K562 (cell line): ENCODE measurements around the gene SCRN1. TPM values are rescaled to one million over a fixed set of nuclear protein-coding genes. Genes with fewer than 3 reads are reported as not detected.
A peak's percentile ranks its signal among the peaks of the same experiment; 100 is the strongest.

Source experiments
- CHCHD3 ChIP-seq: fragments of 250-450 bp; sonication (Bioruptor Pico); IDR thresholded peaks from 2 replicates; pipeline ENCODE4 v2.1.2; 2022; ENCODE audit warnings: mild to moderate bottlenecking
- FOS ChIP-seq: IDR thresholded peaks from 3 replicates; pipeline ENCODE4 v1.6.1; 2011; ENCODE audit not compliant: insufficient read length; ENCODE audit errors: extremely low read depth
- GATAD2A ChIP-seq: fragments of 450-650 bp; IDR thresholded peaks from 2 replicates; pipeline ENCODE4 v1.6.1; 2017
- L3MBTL2 ChIP-seq: fragments of 450-650 bp; IDR thresholded peaks from 2 replicates; pipeline ENCODE4 v1.6.1; 2016; ENCODE audit warnings: mild to moderate bottlenecking, moderate library complexity
- NEUROD1 ChIP-seq: fragments of 150-350 bp; IDR thresholded peaks from 2 replicates; pipeline ENCODE4 v1.6.1; 2014; ENCODE audit warnings: borderline replicate concordance, low read length, low read depth; ENCODE audit not compliant: partially characterized antibody
- RNF2 ChIP-seq: sonication (generic); IDR thresholded peaks from 2 replicates; pipeline ENCODE4 v1.6.1; 2016
- TAF9B ChIP-seq: fragments of 450-650 bp; IDR thresholded peaks from 2 replicates; pipeline ENCODE4 v1.6.1; 2018; ENCODE audit warnings: mild to moderate bottlenecking; ENCODE audit not compliant: partially characterized antibody
- ZKSCAN8 ChIP-seq: fragments of 200-800 bp; sonication (Bioruptor generic); IDR thresholded peaks from 2 replicates; pipeline ENCODE4 v1.6.1; 2016; ENCODE audit warnings: missing genetic modification characterization, missing compliant biosample characterization
- ZNF253 ChIP-seq: fragments of 250-450 bp; sonication (Bioruptor Pico); conservative IDR thresholded peaks from 2 replicates; pipeline ENCODE4 v1.6.1; 2021; ENCODE audit warnings: mild to moderate bottlenecking
- ZNF589 ChIP-seq: fragments of 200-800 bp; sonication (Bioruptor generic); IDR thresholded peaks from 2 replicates; pipeline ENCODE4 v1.6.1; 2016; ENCODE audit warnings: low read depth, missing genetic modification characterization, missing compliant biosample characterization
- ZNF717 ChIP-seq: fragments of 250-450 bp; sonication (Bioruptor Pico); IDR thresholded peaks from 2 replicates; pipeline ENCODE4 v1.5.0; 2021
- ZNF77 ChIP-seq: fragments of 250-450 bp; sonication (Bioruptor Pico); IDR thresholded peaks from 2 replicates; pipeline ENCODE4 v1.5.0; 2020
- polyA plus RNA-seq, 8 experiments: library from polyadenylated mRNA; depleted of rRNA in 4 of 8; stranded (reverse) in 5 of 8; unstranded in 3 of 8; fragments of >200 nt; fragmentation: Nextera tagmentation in 2 of 8; fragmentation: Illumina TruSeq in 1 of 8; extraction: Ambion mirVana in 2 of 8; extraction: Trizol in 1 of 8; gene quantifications; 2 replicates each; pipeline versions ENCODE4 v1.2.1 to v1.2.3, GENCODE V29; 2011 to 2014; ENCODE audit warnings: inconsistent platforms in 1 of 8, missing spikeins in 1 of 8
- total RNA-seq, 7 experiments: library from RNA; depleted of rRNA in 6 of 7; stranded (reverse); fragments of >200 nt in 6 of 7; fragmentation: Illumina TruSeq in 2 of 7; extraction: Trizol in 2 of 7; gene quantifications; 2 replicates each; pipeline versions ENCODE4 v1.2.1 to v1.2.3, GENCODE V29; 2011 to 2021; ENCODE audit warnings: low replicate concordance in 1 of 7
- TF ChIP-seq, protein P1 (sequence below): conservative IDR thresholded peaks from 2 replicates; pipeline ENCODE4 v1.6.1; 2011; ENCODE audit warnings: low read depth, mild to moderate bottlenecking, low read length; ENCODE audit not compliant: control insufficient read depth
- TF ChIP-seq, protein P2 (sequence below): sonication (generic); formaldehyde crosslinking; IDR thresholded peaks from 2 replicates; pipeline ENCODE4 v1.8.0; 2022; ENCODE audit warnings: mild to moderate bottlenecking, missing genetic modification reagents
- TF ChIP-seq, protein P3 (sequence below): fragments of 250-450 bp; sonication (Bioruptor Pico); IDR thresholded peaks from 2 replicates; pipeline ENCODE4 v1.4.0; 2020
- TF ChIP-seq, protein P4 (sequence below): fragments of 250-450 bp; sonication (Bioruptor Pico); IDR thresholded peaks from 2 replicates; pipeline ENCODE4 v1.6.1; 2021; ENCODE audit warnings: mild to moderate bottlenecking
- TF ChIP-seq, protein P5 (sequence below): fragments of 450-650 bp; IDR thresholded peaks from 2 replicates; pipeline ENCODE4 v1.6.1; 2016; ENCODE audit warnings: borderline replicate concordance

SCRN1 gene
- total and polyA plus RNA-seq, 9 of the 15 experiments (the other 6 are each of a cell fraction or from before 2014, with no cell fraction given), result 0.13 to 1.4 (median 0.20) TPM

DNA sequence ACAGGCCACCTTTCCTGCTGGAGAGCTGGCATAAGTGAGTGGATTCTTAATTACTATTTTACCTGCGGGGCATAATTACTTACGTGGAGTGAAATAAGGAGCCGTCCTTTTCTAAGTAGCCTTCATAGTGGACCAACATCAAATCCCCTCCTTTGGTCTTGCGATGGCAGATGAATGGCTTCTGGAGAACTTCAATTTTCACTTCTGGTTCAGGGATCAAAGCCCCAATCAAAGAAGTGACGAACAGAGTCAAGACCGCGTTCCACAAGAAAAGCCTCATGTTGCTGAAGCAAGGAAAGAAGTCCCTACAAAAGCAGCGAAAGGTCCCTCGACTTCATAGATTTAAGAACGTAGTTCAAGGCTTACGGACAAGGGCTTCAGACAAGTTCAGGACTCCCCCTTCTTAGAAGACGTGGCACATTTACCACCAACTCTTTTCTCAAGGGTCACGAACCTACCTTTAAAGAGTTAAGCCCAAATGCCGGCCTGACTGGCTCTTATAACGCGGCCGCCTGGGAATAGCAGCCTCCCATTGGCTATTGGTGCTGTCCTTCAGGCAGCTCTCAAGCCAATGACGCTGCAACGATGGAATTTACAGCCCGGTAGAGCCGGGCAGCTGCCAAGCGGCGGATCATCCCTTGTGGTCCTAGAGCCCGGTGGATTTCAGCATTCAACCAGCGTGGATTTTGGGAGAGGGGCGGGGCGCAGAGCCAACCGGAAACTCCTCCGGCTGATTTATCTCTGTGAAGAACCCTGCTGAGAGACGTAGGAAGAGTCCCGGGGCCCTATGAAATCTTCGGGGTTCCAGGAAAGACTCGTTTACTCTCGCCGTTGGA is 36.8 kb upstream of the SCRN1 start, which contains the start of gene FKBP14 (continued):
- TF ChIP-seq, protein P1, sequence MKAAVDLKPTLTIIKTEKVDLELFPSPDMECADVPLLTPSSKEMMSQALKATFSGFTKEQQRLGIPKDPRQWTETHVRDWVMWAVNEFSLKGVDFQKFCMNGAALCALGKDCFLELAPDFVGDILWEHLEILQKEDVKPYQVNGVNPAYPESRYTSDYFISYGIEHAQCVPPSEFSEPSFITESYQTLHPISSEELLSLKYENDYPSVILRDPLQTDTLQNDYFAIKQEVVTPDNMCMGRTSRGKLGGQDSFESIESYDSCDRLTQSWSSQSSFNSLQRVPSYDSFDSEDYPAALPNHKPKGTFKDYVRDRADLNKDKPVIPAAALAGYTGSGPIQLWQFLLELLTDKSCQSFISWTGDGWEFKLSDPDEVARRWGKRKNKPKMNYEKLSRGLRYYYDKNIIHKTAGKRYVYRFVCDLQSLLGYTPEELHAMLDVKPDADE, result peak; percentile 68; the same call in 1 of the 2 replicates
- TF ChIP-seq NEUROD1 (peak; percentile 99), CHCHD3 (CRISPR knock-in tag) (no peak), ZNF717 (CRISPR knock-in tag) (no peak), ZNF77 (CRISPR knock-in tag) (no peak), ZKSCAN8 (no peak), ZNF253 (CRISPR knock-in tag) (no peak), L3MBTL2 (peak; percentile 37; the same call in 1 of the 2 replicates), FOS (peak; percentile 96), RNF2 (peak; percentile 87), TAF9B (peak; percentile 43), ZNF589 (CRISPR knock-in tag) (no peak), GATAD2A (no peak)
- TF ChIP-seq, protein P2, sequence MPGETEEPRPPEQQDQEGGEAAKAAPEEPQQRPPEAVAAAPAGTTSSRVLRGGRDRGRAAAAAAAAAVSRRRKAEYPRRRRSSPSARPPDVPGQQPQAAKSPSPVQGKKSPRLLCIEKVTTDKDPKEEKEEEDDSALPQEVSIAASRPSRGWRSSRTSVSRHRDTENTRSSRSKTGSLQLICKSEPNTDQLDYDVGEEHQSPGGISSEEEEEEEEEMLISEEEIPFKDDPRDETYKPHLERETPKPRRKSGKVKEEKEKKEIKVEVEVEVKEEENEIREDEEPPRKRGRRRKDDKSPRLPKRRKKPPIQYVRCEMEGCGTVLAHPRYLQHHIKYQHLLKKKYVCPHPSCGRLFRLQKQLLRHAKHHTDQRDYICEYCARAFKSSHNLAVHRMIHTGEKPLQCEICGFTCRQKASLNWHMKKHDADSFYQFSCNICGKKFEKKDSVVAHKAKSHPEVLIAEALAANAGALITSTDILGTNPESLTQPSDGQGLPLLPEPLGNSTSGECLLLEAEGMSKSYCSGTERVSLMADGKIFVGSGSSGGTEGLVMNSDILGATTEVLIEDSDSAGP (CRISPR knock-in tag), result no peak
- TF ChIP-seq, protein P3, sequence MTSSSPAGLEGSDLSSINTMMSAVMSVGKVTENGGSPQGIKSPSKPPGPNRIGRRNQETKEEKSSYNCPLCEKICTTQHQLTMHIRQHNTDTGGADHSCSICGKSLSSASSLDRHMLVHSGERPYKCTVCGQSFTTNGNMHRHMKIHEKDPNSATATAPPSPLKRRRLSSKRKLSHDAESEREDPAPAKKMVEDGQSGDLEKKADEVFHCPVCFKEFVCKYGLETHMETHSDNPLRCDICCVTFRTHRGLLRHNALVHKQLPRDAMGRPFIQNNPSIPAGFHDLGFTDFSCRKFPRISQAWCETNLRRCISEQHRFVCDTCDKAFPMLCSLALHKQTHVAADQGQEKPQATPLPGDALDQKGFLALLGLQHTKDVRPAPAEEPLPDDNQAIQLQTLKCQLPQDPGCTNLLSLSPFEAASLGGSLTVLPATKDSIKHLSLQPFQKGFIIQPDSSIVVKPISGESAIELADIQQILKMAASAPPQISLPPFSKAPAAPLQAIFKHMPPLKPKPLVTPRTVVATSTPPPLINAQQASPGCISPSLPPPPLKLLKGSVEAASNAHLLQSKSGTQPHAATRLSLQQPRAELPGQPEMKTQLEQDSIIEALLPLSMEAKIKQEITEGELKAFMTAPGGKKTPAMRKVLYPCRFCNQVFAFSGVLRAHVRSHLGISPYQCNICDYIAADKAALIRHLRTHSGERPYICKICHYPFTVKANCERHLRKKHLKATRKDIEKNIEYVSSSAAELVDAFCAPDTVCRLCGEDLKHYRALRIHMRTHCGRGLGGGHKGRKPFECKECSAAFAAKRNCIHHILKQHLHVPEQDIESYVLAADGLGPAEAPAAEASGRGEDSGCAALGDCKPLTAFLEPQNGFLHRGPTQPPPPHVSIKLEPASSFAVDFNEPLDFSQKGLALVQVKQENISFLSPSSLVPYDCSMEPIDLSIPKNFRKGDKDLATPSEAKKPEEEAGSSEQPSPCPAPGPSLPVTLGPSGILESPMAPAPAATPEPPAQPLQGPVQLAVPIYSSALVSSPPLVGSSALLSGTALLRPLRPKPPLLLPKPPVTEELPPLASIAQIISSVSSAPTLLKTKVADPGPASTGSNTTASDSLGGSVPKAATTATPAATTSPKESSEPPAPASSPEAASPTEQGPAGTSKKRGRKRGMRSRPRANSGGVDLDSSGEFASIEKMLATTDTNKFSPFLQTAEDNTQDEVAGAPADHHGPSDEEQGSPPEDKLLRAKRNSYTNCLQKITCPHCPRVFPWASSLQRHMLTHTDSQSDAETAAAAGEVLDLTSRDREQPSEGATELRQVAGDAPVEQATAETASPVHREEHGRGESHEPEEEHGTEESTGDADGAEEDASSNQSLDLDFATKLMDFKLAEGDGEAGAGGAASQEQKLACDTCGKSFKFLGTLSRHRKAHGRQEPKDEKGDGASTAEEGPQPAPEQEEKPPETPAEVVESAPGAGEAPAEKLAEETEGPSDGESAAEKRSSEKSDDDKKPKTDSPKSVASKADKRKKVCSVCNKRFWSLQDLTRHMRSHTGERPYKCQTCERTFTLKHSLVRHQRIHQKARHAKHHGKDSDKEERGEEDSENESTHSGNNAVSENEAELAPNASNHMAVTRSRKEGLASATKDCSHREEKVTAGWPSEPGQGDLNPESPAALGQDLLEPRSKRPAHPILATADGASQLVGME (CRISPR knock-in tag), result no peak
- TF ChIP-seq, protein P4, sequence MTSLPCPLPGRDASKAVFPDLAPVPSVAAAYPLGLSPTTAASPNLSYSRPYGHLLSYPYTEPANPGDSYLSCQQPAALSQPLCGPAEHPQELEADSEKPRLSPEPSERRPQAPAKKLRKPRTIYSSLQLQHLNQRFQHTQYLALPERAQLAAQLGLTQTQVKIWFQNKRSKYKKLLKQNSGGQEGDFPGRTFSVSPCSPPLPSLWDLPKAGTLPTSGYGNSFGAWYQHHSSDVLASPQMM (CRISPR knock-in tag), result no peak
- TF ChIP-seq, protein P5, sequence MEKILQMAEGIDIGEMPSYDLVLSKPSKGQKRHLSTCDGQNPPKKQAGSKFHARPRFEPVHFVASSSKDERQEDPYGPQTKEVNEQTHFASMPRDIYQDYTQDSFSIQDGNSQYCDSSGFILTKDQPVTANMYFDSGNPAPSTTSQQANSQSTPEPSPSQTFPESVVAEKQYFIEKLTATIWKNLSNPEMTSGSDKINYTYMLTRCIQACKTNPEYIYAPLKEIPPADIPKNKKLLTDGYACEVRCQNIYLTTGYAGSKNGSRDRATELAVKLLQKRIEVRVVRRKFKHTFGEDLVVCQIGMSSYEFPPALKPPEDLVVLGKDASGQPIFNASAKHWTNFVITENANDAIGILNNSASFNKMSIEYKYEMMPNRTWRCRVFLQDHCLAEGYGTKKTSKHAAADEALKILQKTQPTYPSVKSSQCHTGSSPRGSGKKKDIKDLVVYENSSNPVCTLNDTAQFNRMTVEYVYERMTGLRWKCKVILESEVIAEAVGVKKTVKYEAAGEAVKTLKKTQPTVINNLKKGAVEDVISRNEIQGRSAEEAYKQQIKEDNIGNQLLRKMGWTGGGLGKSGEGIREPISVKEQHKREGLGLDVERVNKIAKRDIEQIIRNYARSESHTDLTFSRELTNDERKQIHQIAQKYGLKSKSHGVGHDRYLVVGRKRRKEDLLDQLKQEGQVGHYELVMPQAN, result peak; percentile 55; the same call in 1 of the 2 replicates
